ENCODE results near the gene MPHOSPH8.
"Not testable (repeated sequence)": the region's sequence is repeated elsewhere in the genome, so short reads cannot be mapped to it uniquely, and the experiment has no call there.

Gene MPHOSPH8

DNA sequence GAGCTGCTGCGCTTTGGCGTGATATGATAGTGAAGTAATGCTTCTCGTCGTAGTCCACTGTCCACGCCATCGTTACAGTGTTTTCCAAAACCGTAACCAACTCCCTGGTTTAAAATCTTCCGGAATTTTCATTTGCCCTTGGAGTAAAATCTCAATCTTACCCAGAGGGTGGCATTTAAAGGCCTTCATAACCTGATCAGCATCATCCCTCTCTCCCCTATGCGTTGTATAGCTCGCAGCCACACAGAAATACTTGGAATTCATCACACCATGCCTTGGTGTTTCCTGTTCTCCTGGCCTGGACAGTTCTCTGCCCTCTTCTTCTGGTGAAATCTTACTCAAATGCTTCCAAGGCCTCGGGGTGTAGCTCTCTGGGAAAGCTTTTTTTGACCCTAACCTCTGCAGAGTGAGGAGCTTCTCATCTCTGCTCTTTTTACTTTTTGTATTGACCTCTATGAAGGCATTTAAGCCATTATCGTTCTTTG lies 839 bp downstream of the MPHOSPH8 start:
- H3K36me3 ChIP-seq (ENCODE audit: control insufficient read depth, insufficient read depth, low read length), result no peaks in the 10 kb centered on the region
- peak overlapping the region; percentile 98 for H3K4me3 ChIP-seq (ENCODE audit: low read depth, low read length)
- peak overlapping the region; percentile 59 for H3K9ac ChIP-seq (ENCODE audit: low read depth, low read length)
- no peaks in the 10 kb centered on the region for H3K27me3 ChIP-seq (ENCODE audit: control insufficient read depth, insufficient read depth, low read length)
- peaks cover 16% of the 10 kb centered on the region for H3K4me1 ChIP-seq (ENCODE audit: control insufficient read depth, insufficient read depth, low read length)
- no peak overlapping the region for H3K27ac ChIP-seq (ENCODE audit: low read depth, low read length)
- peaks cover 11% of the 10 kb centered on the region; the same call in 1 of the 2 replicates for H3K9me3 ChIP-seq (ENCODE audit: control insufficient read depth, insufficient read depth, low read length)

DNA sequence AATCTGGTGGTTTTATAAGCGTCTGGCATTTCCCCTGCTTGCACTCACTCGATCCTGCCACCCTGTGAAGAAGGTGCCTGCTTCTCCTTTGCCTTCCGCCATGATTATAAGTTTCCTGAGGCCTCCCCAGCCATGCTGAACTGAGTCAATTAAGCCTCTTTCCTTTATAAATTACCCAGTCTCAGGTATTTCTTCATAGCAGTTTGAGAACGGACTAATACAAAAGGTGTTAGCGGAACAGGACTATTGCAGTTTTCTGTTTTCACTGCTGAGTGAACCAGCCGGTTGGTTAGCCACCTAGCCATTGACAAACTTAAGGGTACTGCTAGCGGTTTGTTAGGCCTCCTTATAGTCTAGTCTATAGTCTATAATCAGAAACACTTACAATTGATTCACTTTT lies 2.5 kb downstream of the MPHOSPH8 start:
- H3K27me3 ChIP-seq (ENCODE audit: control insufficient read depth, insufficient read depth, low read length); H3K4me3 ChIP-seq (ENCODE audit: low read depth, low read length); H3K9me3 ChIP-seq (ENCODE audit: control insufficient read depth, insufficient read depth, low read length); H3K36me3 ChIP-seq (ENCODE audit: control insufficient read depth, insufficient read depth, low read length); H3K9ac ChIP-seq (ENCODE audit: low read depth, low read length); H3K27ac ChIP-seq (ENCODE audit: low read depth, low read length): not testable (repeated sequence)
- peaks cover 16% of the 10 kb centered on the region for H3K4me1 ChIP-seq (ENCODE audit: control insufficient read depth, insufficient read depth, low read length)

DNA sequence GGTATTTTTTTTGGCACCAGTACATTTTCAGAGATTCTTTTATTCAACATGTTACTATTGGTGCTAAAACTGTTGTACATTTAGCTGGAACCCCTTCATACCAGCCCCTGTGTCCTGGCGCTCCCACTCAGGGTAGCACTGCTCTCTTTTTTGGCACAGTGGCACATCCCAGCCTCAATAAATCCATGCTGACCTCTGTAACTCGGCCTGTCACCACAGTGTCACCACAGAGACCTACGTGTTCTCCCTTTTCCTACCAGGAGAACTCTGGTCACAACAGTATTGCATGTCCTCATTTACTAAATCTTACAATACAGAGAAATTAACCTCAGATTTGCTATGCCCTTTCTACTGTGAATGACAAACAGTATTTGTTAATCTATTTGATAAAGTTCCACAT lies 10.2 kb downstream of the MPHOSPH8 start:
- H3K36me3 ChIP-seq (ENCODE audit: control insufficient read depth, insufficient read depth, low read length), result peaks cover 45% of the 10 kb centered on the region
- H3K9me3 ChIP-seq (ENCODE audit: control insufficient read depth, insufficient read depth, low read length), result no peaks in the 10 kb centered on the region
- H3K27me3 ChIP-seq (ENCODE audit: control insufficient read depth, insufficient read depth, low read length), result no peaks in the 10 kb centered on the region
- no peaks in the 10 kb centered on the region for H3K4me1 ChIP-seq (ENCODE audit: control insufficient read depth, insufficient read depth, low read length)
- H3K27ac ChIP-seq (ENCODE audit: low read depth, low read length), result no peak overlapping the region
- H3K9ac ChIP-seq (ENCODE audit: low read depth, low read length), result no peak overlapping the region
- no peak overlapping the region for H3K4me3 ChIP-seq (ENCODE audit: low read depth, low read length)

GRCh38 chr13:19645000-19645399 lies 11.5 kb downstream of the MPHOSPH8 start:
- H3K4me3 ChIP-seq (ENCODE audit: low read depth, low read length), result no peak overlapping the region
- H3K36me3 ChIP-seq (ENCODE audit: control insufficient read depth, insufficient read depth, low read length), result peaks cover 58% of the 10 kb centered on the region
- no peaks in the 10 kb centered on the region for H3K9me3 ChIP-seq (ENCODE audit: control insufficient read depth, insufficient read depth, low read length)
- H3K4me1 ChIP-seq (ENCODE audit: control insufficient read depth, insufficient read depth, low read length), result no peaks in the 10 kb centered on the region
- H3K27me3 ChIP-seq (ENCODE audit: control insufficient read depth, insufficient read depth, low read length), result no peaks in the 10 kb centered on the region
- H3K9ac ChIP-seq (ENCODE audit: low read depth, low read length), result no peak overlapping the region
- H3K27ac ChIP-seq (ENCODE audit: low read depth, low read length), result no peak overlapping the region

GRCh38 chr13:19646063-19646462 lies 12.6 kb downstream of the MPHOSPH8 start:
- no peak overlapping the region for H3K9ac ChIP-seq (ENCODE audit: low read depth, low read length)
- H3K4me3 ChIP-seq (ENCODE audit: low read depth, low read length), result no peak overlapping the region
- no peaks in the 10 kb centered on the region for H3K27me3 ChIP-seq (ENCODE audit: control insufficient read depth, insufficient read depth, low read length)
- no peaks in the 10 kb centered on the region for H3K9me3 ChIP-seq (ENCODE audit: control insufficient read depth, insufficient read depth, low read length)
- no peak overlapping the region for H3K27ac ChIP-seq (ENCODE audit: low read depth, low read length)
- peaks cover 68% of the 10 kb centered on the region for H3K36me3 ChIP-seq (ENCODE audit: control insufficient read depth, insufficient read depth, low read length)
- no peaks in the 10 kb centered on the region for H3K4me1 ChIP-seq (ENCODE audit: control insufficient read depth, insufficient read depth, low read length)

- no peak overlapping the region for H3K27ac ChIP-seq (ENCODE audit: low read depth, low read length)
- H3K9me3 ChIP-seq (ENCODE audit: control insufficient read depth, insufficient read depth, low read length), result no peaks in the 10 kb centered on the region
- no peak overlapping the region for H3K4me3 ChIP-seq (ENCODE audit: low read depth, low read length)
- peaks cover 40% of the 10 kb centered on the region for H3K36me3 ChIP-seq (ENCODE audit: control insufficient read depth, insufficient read depth, low read length)
- H3K27me3 ChIP-seq (ENCODE audit: control insufficient read depth, insufficient read depth, low read length), result no peaks in the 10 kb centered on the region
- H3K4me1 ChIP-seq (ENCODE audit: control insufficient read depth, insufficient read depth, low read length), result no peaks in the 10 kb centered on the region
- no peak overlapping the region for H3K9ac ChIP-seq (ENCODE audit: low read depth, low read length)
Observed at GRCh38 chr13:19650742-19651141, 17.3 kb downstream of the MPHOSPH8 start.

DNA sequence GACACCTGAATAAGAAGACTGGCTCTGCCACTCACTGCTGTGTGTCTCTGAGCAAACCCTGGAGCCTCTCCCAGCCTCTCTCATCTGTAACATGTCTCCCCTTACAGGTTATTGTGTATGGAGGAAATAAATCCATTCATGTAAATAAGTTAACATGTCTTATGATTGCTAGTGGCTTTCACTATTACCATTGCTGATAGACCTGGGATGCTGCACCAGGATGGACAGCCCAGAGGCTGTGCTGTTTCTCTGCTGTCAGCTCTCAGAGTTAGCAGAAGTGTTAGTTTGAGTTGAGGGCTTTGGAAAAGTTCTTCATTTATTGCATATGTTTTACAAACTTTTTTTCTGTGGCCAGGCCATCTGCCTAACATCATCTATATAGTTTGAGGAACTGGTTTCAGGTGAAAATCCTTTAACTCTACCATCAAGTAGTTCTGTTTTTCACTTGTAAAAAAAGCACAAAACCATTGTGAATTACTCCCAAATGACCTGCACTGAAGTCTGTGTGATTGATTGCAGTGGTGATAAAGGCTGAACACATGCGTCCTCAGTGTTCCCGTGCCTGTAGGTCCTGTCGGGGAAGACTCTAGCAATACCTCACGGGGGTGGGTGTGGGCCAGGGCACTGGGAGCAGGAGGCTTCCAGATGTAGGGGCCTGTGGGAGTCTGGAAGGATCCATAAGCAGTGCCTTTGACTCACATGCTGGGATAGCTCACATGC lies 24.6 kb downstream of the MPHOSPH8 start:
- Histone ChIP-seq H3K9me3 (ENCODE audit: control insufficient read depth, insufficient read depth, low read length) (no peaks in the 10 kb centered on the region), H3K4me1 (ENCODE audit: control insufficient read depth, insufficient read depth, low read length) (no peaks in the 10 kb centered on the region), H3K9ac (ENCODE audit: low read depth, low read length) (no peak overlapping the region), H3K27ac (ENCODE audit: low read depth, low read length) (no peak overlapping the region), H3K27me3 (ENCODE audit: control insufficient read depth, insufficient read depth, low read length) (no peaks in the 10 kb centered on the region), H3K36me3 (ENCODE audit: control insufficient read depth, insufficient read depth, low read length) (peaks cover 25% of the 10 kb centered on the region), H3K4me3 (ENCODE audit: low read depth, low read length) (no peak overlapping the region)

DNA sequence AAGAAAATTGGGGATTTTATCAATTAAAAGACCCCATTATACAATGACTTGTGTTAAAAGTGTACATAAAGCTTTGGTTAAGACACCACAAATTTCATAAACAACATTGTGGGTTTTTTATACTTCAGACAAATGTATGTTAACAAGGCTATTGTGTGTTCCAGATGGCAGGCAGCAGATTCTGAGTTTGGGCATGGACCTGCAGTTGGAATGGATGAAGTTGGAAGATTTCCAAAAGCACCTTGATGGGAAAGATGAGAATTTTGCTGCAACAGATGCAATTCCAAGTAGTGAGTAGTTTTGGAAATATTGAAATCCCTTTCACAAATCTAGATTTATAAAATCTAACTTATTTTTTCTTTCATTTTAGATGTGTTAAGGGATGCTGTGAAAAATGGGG lies 25.4 kb downstream of the MPHOSPH8 start:
- H3K4me3 ChIP-seq (ENCODE audit: low read depth, low read length), result no peak overlapping the region
- H3K27ac ChIP-seq (ENCODE audit: low read depth, low read length), result no peak overlapping the region
- no peaks in the 10 kb centered on the region for H3K4me1 ChIP-seq (ENCODE audit: control insufficient read depth, insufficient read depth, low read length)
- H3K9ac ChIP-seq (ENCODE audit: low read depth, low read length), result no peak overlapping the region
- H3K27me3 ChIP-seq (ENCODE audit: control insufficient read depth, insufficient read depth, low read length), result no peaks in the 10 kb centered on the region
- no peaks in the 10 kb centered on the region for H3K9me3 ChIP-seq (ENCODE audit: control insufficient read depth, insufficient read depth, low read length)
- H3K36me3 ChIP-seq (ENCODE audit: control insufficient read depth, insufficient read depth, low read length), result peaks cover 32% of the 10 kb centered on the region

DNA sequence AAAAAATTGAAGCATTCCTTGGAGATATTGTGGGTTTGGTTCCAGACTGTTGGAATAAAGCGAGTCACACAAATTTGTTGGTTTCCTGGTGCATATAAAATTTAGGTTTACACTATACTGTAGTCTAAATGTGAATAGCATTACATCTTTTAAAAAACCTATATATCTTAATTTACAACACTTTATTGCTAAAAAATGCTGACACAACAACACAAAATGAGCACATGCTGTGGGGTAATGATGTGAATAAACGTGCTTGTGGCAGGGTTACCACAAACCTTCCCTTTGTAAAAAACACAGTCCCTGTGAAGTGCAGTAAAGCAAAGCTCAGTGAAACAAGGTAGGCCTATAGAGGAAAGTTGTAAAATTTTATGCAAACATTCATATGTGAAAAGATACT lies 27.7 kb downstream of the MPHOSPH8 start:
- H3K27ac ChIP-seq (ENCODE audit: low read depth, low read length), result no peak overlapping the region
- H3K9me3 ChIP-seq (ENCODE audit: control insufficient read depth, insufficient read depth, low read length), result no peaks in the 10 kb centered on the region
- no peak overlapping the region for H3K4me3 ChIP-seq (ENCODE audit: low read depth, low read length)
- peaks cover 51% of the 10 kb centered on the region for H3K36me3 ChIP-seq (ENCODE audit: control insufficient read depth, insufficient read depth, low read length)
- no peak overlapping the region for H3K9ac ChIP-seq (ENCODE audit: low read depth, low read length)
- no peaks in the 10 kb centered on the region for H3K27me3 ChIP-seq (ENCODE audit: control insufficient read depth, insufficient read depth, low read length)
- no peaks in the 10 kb centered on the region for H3K4me1 ChIP-seq (ENCODE audit: control insufficient read depth, insufficient read depth, low read length)

DNA sequence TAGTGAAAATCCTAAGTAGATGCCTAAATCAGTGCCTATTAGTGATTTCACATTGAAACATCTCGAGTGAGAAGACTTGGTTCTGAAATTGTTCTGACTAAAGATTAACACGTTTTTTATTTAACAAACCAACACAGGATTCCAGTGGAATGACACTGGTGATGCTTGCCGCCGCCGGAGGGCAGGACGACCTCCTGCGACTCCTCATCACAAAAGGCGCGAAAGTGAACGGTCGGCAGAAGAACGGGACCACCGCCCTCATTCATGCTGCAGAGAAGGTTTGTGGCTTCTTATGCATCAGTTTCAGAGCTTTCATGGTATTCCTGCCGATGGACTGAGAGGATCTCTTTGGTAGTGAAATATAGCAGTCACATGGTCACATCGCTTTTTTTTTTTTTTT lies 28.1 kb downstream of the MPHOSPH8 start:
- Histone ChIP-seq H3K9ac (ENCODE audit: low read depth, low read length) (no peak overlapping the region), H3K4me3 (ENCODE audit: low read depth, low read length) (no peak overlapping the region)

DNA sequence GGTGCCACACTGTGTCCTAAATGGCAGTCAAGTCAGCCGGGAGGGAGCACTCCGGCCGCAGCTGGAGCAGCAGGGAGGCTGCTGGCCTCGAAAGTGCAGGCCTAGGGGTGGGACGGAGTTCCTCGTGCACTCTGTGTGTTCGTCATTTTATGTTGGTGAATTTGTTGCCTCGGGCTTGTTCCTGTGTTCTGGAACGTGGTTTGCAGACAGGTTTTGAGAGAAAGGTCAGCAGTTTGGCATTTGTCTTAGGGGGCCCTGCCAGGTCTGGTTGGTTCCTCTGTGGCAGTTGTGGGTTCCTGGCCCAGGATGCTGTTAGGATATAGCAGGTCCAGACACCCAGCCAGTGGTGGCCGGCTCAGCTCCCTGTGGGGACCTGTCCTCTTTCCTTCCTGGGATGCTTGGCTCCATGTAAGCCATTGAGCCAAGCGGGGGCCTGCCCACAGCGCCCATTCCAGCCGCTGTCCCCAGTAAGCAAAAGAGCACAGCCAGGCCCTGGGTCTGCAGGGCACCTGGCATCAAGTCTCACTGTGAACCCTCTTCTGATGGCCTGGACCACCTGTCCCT lies 30.0 kb downstream of the MPHOSPH8 start:
- H3K9me3 ChIP-seq (ENCODE audit: control insufficient read depth, insufficient read depth, low read length), result no peaks in the 10 kb centered on the region
- no peak overlapping the region for H3K4me3 ChIP-seq (ENCODE audit: low read depth, low read length)
- H3K27me3 ChIP-seq (ENCODE audit: control insufficient read depth, insufficient read depth, low read length), result no peaks in the 10 kb centered on the region
- H3K9ac ChIP-seq (ENCODE audit: low read depth, low read length), result no peak overlapping the region
- H3K36me3 ChIP-seq (ENCODE audit: control insufficient read depth, insufficient read depth, low read length), result peaks cover 72% of the 10 kb centered on the region
- no peak overlapping the region for H3K27ac ChIP-seq (ENCODE audit: low read depth, low read length)
- no peaks in the 10 kb centered on the region for H3K4me1 ChIP-seq (ENCODE audit: control insufficient read depth, insufficient read depth, low read length)

More for the DNA sequence above, 28.1 kb downstream of the MPHOSPH8 start:
- Histone ChIP-seq H3K27me3 (ENCODE audit: control insufficient read depth, insufficient read depth, low read length) (no peaks in the 10 kb centered on the region), H3K36me3 (ENCODE audit: control insufficient read depth, insufficient read depth, low read length) (peaks cover 55% of the 10 kb centered on the region), H3K27ac (ENCODE audit: low read depth, low read length) (no peak overlapping the region), H3K4me1 (ENCODE audit: control insufficient read depth, insufficient read depth, low read length) (no peaks in the 10 kb centered on the region), H3K9me3 (ENCODE audit: control insufficient read depth, insufficient read depth, low read length) (no peaks in the 10 kb centered on the region)

Data from HUES48 (cell line).